Measurements from ENCODE around the gene SPPL3.
A peak's percentile ranks its signal among the peaks of the same experiment; 100 is the strongest.

The SPPL3 gene

GRCh38 chr12:120719496-120720233 lies 184.5 kb downstream of the SPPL3 start:
- no peak for DNase-seq

GRCh38 chr12:120719072-120719471 lies 185.1 kb downstream of the SPPL3 start:
- DNase-seq = no peak

- no peak for DNase-seq
Measured at GRCh38 chr12:120718055-120718454, 186.1 kb downstream of the SPPL3 start.

GRCh38 chr12:120713861-120714482 lies 190.2 kb downstream of the SPPL3 start:
- DNase-seq = peak in 3 of 4 experiments; percentile 8 to 44 (median 36)

GRCh38 chr12:120712610-120713009 lies 191.5 kb downstream of the SPPL3 start:
- no peak for DNase-seq
